Measurements from ENCODE around the gene HOXD1.

DNA sequence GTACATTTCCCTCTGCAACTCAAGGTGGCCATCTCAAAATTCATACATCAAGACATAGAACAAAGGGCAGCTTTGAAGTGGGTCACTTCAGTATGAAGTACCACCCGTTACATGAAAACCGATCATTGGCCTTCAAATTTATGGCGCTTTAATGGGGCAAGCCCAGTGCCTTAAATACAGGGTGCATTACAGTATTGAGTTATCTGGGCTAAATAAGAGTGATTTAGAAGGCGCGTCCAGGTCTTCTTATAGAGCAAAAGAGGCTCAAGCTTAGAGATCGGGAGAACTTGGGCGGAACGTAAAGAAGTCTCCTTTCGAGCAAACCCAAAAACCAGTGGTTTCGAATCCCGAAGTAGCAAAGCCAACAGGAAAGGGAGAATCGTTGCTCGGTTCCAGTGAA lies 24.3 kb upstream of the HOXD1 start:
- TF ChIP-seq, protein P1, sequence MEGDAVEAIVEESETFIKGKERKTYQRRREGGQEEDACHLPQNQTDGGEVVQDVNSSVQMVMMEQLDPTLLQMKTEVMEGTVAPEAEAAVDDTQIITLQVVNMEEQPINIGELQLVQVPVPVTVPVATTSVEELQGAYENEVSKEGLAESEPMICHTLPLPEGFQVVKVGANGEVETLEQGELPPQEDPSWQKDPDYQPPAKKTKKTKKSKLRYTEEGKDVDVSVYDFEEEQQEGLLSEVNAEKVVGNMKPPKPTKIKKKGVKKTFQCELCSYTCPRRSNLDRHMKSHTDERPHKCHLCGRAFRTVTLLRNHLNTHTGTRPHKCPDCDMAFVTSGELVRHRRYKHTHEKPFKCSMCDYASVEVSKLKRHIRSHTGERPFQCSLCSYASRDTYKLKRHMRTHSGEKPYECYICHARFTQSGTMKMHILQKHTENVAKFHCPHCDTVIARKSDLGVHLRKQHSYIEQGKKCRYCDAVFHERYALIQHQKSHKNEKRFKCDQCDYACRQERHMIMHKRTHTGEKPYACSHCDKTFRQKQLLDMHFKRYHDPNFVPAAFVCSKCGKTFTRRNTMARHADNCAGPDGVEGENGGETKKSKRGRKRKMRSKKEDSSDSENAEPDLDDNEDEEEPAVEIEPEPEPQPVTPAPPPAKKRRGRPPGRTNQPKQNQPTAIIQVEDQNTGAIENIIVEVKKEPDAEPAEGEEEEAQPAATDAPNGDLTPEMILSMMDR (IDR thresholded peaks at IDR 0.05; ENCODE audit: borderline replicate concordance, extremely low read depth, low read length, poor library complexity, severe bottlenecking): no peak
- TF ChIP-seq EZH2 (IDR thresholded peaks at IDR 0.05; ENCODE audit: borderline replicate concordance, low read depth, low read length, severe bottlenecking): no peak

Data from DND-41 (cell line).